Measurements from ENCODE around the gene NFKB2.

- TF ChIP-seq CTCF (IDR thresholded peaks at IDR 0.05) (no peak), EZH2phosphoT487 (IDR thresholded peaks at IDR 0.05) (no peak)
Measured at GRCh38 chr10:102424916-102425315, 29.4 kb downstream of the NFKB2 start.
